Measurements from ENCODE around the gene PSMD9.

- TF ChIP-seq CTCF (IDR thresholded peaks at IDR 0.05) (no peak), POLR2A (IDR thresholded peaks at IDR 0.05) (no peak)
These were observed 13.0 kb upstream of the PSMD9 start for GRCh38 chr12:121875582-121875981.

All from transverse colon (tissue), 3 donors.